Esophagus muscularis mucosa (tissue), 4 donors: ENCODE measurements around the gene UBE2U. TPM values are rescaled to one million over a fixed set of nuclear protein-coding genes. Genes with fewer than 3 reads are reported as not detected.
"Not testable (repeated sequence)": the region's sequence is repeated elsewhere in the genome, so short reads cannot be mapped to it uniquely, and the experiment has no call there.

Experiments used
- DNase-seq: peaks from one replicate; pipeline ENCODE4 v3.0.0-alpha.2; 2017; ENCODE audit errors: extremely low spot score
- H3K27ac ChIP-seq, 4 donors: fragments of 200-600 bp; sonication (generic); replicated peaks in 1 of 4; 1 replicate in 3 of 4; 2 replicates in 1 of 4; pipeline ENCODE4 v1.5.1; 2016 to 2019; ENCODE audit warnings: mild to moderate bottlenecking in 1 of 4
- H3K27me3 ChIP-seq, 4 donors: fragments of 200-600 bp; sonication (generic); one replicate each; pipeline versions ENCODE4 v1.5.1 to v1.6.0; 2016 to 2019
- H3K36me3 ChIP-seq, 4 donors: fragments of 200-600 bp; sonication (generic); one replicate each; pipeline ENCODE4 v1.5.1; 2016 to 2019
- H3K4me1 ChIP-seq, 4 donors: fragments of 200-600 bp; sonication (generic); one replicate each; pipeline ENCODE4 v1.5.1; 2016 to 2019
- H3K4me3 ChIP-seq, 4 donors: fragments of 200-600 bp; sonication (generic); 1 replicate in 2 of 4; 2 replicates in 2 of 4; pipeline ENCODE4 v1.5.1; 2016 to 2019; ENCODE audit warnings: mild to moderate bottlenecking in 4 of 4, moderate library complexity in 1 of 4
- H3K9me3 ChIP-seq, 4 donors: fragments of 200-600 bp; sonication (generic); 1 replicate in 3 of 4; 2 replicates in 1 of 4; pipeline ENCODE4 v1.5.1; 2016 to 2019
- CTCF ChIP-seq, 3 experiments: fragments of 200-600 bp in 2 of 3; fragments of 450-650 bp in 1 of 3; sonication (generic) in 2 of 3; IDR thresholded peaks; one replicate each; pipeline ENCODE4 v1.5.1; 2017 to 2019; ENCODE audit warnings: antibody characterized with exemption in 3 of 3, mild to moderate bottlenecking in 2 of 3, moderate library complexity in 1 of 3
- EP300 ChIP-seq: sonication (generic); formaldehyde crosslinking; IDR thresholded peaks from one replicate; pipeline ENCODE4 v1.6.1; 2017; ENCODE audit warnings: antibody characterized with exemption
- POLR2A ChIP-seq: fragments of 450-650 bp; IDR thresholded peaks from one replicate; pipeline ENCODE4 v1.6.1; 2017; ENCODE audit warnings: antibody characterized with exemption, moderate library complexity, mild to moderate bottlenecking, low read depth
- POLR2AphosphoS5 ChIP-seq, 2 donors: sonication (generic); formaldehyde crosslinking; IDR thresholded peaks; one replicate each; pipeline ENCODE4 v1.6.1; 2017; ENCODE audit warnings: antibody characterized with exemption in 2 of 2
- WGBS: methylation state at CpG from one replicate; pipeline ENCODE4 v1.1.5; 2018; 5-methylcytosine and 5-hydroxymethylcytosine counted together
- intact Hi-C: fragments of 100-400 bp; cut with DNase I; formaldehyde crosslinking; loops from one replicate; pipeline ENCODE4 v1.15.1; 2023
- total RNA-seq, 4 donors: library from RNA; depleted of rRNA; stranded (reverse); fragments of >200 nt; gene quantifications; one replicate each; pipeline versions ENCODE4 v1.1.0 to v1.2.1, GENCODE V29; 2016

UBE2U gene
- total RNA-seq, 4 donors from 2014 or later = not detected

- intact Hi-C loops = no loop called here
- TF ChIP-seq POLR2AphosphoS5 (IDR thresholded peaks at IDR 0.05) (no peak), POLR2A (no peak), EP300 (no peak), CTCF (IDR thresholded peaks at IDR 0.05) (no peak)
- WGBS = 64% methylated on average over 5 of the region's 5 CpGs
- H3K36me3 ChIP-seq = no peaks in the 10 kb centered on the region
- H3K27me3 ChIP-seq = no peaks in the 10 kb centered on the region
- H3K4me3 ChIP-seq = no peak overlapping the region
- no peak for DNase-seq
- no peaks in the 10 kb centered on the region for H3K9me3 ChIP-seq
- H3K27ac ChIP-seq = no peak overlapping the region
- H3K4me1 ChIP-seq = no peaks in the 10 kb centered on the region
Observed at GRCh38 chr1:64220241-64220640, 16.8 kb downstream of the UBE2U start.

- no peaks in the 10 kb centered on the region for H3K27me3 ChIP-seq
- no peaks in the 10 kb centered on the region for H3K4me1 ChIP-seq
- H3K27ac ChIP-seq = no peak overlapping the region
- no peak for DNase-seq
- no peak overlapping the region for H3K4me3 ChIP-seq
- 81% methylated on average over 7 of the region's 7 CpGs for WGBS
- TF ChIP-seq POLR2AphosphoS5 (IDR thresholded peaks at IDR 0.05) (no peak), POLR2A (no peak), CTCF (IDR thresholded peaks at IDR 0.05) (no peak), EP300 (no peak)
- no peaks in the 10 kb centered on the region for H3K9me3 ChIP-seq
- no peaks in the 10 kb centered on the region for H3K36me3 ChIP-seq
- intact Hi-C loops = no loop called here
Observed at GRCh38 chr1:64223329-64224151, 20.1 kb downstream of the UBE2U start.

GRCh38 chr1:64224236-64224635, 20.8 kb downstream of the UBE2U start:
- intact Hi-C loops, H3K27me3 ChIP-seq, DNase-seq, H3K4me1 ChIP-seq, H3K9me3 ChIP-seq, H3K27ac ChIP-seq, H3K4me3 ChIP-seq, H3K36me3 ChIP-seq: not testable (repeated sequence)
- WGBS = 96% methylated on average over 7 of the region's 7 CpGs

- Histone ChIP-seq H3K9me3 (no peaks in the 10 kb centered on the region), H3K27me3 (no peaks in the 10 kb centered on the region), H3K27ac (no peak overlapping the region), H3K36me3 (no peaks in the 10 kb centered on the region), H3K4me3 (no peak overlapping the region), H3K4me1 (no peaks in the 10 kb centered on the region)
- 87% methylated on average over 10 of the region's 10 CpGs for whole genome bisulfite sequencing
- intact Hi-C loops = no loop called here
- DNase-seq = no peak
- TF ChIP-seq EP300 (no peak), CTCF (IDR thresholded peaks at IDR 0.05) (no peak), POLR2A (no peak), POLR2AphosphoS5 (IDR thresholded peaks at IDR 0.05) (no peak)
Observed at GRCh38 chr1:64228167-64228957, 24.9 kb downstream of the UBE2U start.

GRCh38 chr1:64229307-64229706, 25.9 kb downstream of the UBE2U start:
- no peak for DNase-seq
- 92% methylated on average over 3 of the region's 3 CpGs for WGBS
- Histone ChIP-seq H3K9me3 (no peaks in the 10 kb centered on the region), H3K4me1 (no peaks in the 10 kb centered on the region), H3K27me3 (no peaks in the 10 kb centered on the region), H3K4me3 (no peak overlapping the region), H3K27ac (no peak overlapping the region), H3K36me3 (no peaks in the 10 kb centered on the region)
- TF ChIP-seq EP300 (no peak), POLR2A (no peak), CTCF (IDR thresholded peaks at IDR 0.05) (no peak), POLR2AphosphoS5 (IDR thresholded peaks at IDR 0.05) (no peak)
- intact Hi-C loops = no loop called here
